HCT116 (cell line): ENCODE measurements around the gene NDUFC1.

Experiments
- CTCF ChIP-seq, 3 experiments: fragments of 200-600 bp in 1 of 3; sonication (generic) in 1 of 3; IDR thresholded peaks in 2 of 3; conservative IDR thresholded peaks in 1 of 3; 2 replicates each; pipeline ENCODE4 v1.5.1; 2012 to 2017; ENCODE audit warnings: low read depth in 2 of 3, low read length in 2 of 3, antibody characterized with exemption in 1 of 3, borderline replicate concordance in 1 of 3, control low read depth in 1 of 3, mild to moderate bottlenecking in 1 of 3, mixed read lengths in 1 of 3, mixed run types in 1 of 3, moderate library complexity in 1 of 3; ENCODE audit not compliant: insufficient read depth in 1 of 3
- EZH2 ChIP-seq: fragments of 200-600 bp; sonication (generic); IDR thresholded peaks from 2 replicates; pipeline ENCODE4 v1.6.1; 2017; ENCODE audit warnings: antibody characterized with exemption, mixed run types
- MAX ChIP-seq: IDR thresholded peaks from 2 replicates; pipeline ENCODE4 v1.6.1; 2012
- POLR2A ChIP-seq: IDR thresholded peaks from 2 replicates; pipeline ENCODE4 v1.7.0; 2011; ENCODE audit warnings: borderline replicate concordance; ENCODE audit not compliant: insufficient read depth, insufficient read length; ENCODE audit errors: extremely low read depth
- POLR2AphosphoS5 ChIP-seq: IDR thresholded peaks from 2 replicates; pipeline ENCODE4 v1.6.1; 2011; ENCODE audit warnings: mild to moderate bottlenecking, low read depth, low read length, moderate library complexity
- RAD21 ChIP-seq: IDR thresholded peaks from 2 replicates; pipeline ENCODE4 v1.6.1; 2012; ENCODE audit warnings: low read depth, mild to moderate bottlenecking
- SP1 ChIP-seq: IDR thresholded peaks from 2 replicates; pipeline ENCODE4 v1.6.1; 2012; ENCODE audit warnings: low read depth
- SRF ChIP-seq: IDR thresholded peaks from 2 replicates; pipeline ENCODE4 v1.6.1; 2012; ENCODE audit warnings: low read depth
- TCF7L2 ChIP-seq: IDR thresholded peaks from 2 replicates; pipeline ENCODE4 v1.7.0; 2011; ENCODE audit warnings: borderline replicate concordance, inconsistent platforms; ENCODE audit not compliant: insufficient read depth, insufficient read length; ENCODE audit errors: extremely low read depth
- YY1 ChIP-seq: IDR thresholded peaks from 2 replicates; pipeline ENCODE4 v1.6.1; 2011; ENCODE audit warnings: low read length, low read depth, moderate library complexity, mild to moderate bottlenecking; ENCODE audit not compliant: insufficient replicate concordance; ENCODE audit errors: extremely low read depth
- ZFX ChIP-seq: fragments of 450-650 bp; IDR thresholded peaks from 2 replicates; pipeline ENCODE4 v1.6.1; 2017

- no peak for TF ChIP-seq SRF
- TF ChIP-seq CTCF (IDR thresholded peaks at IDR 0.05 in 2 of 3, conservative IDR thresholded peaks at IDR 0.05 in 1 of 3; ENCODE audit: borderline replicate concordance in 1 of 3, insufficient read depth in 1 of 3, low read depth in 2 of 3, low read length in 2 of 3), result no peak
- no peak for TF ChIP-seq POLR2AphosphoS5
- no peak for TF ChIP-seq SP1
- TF ChIP-seq EZH2, result no peak
- no peak for TF ChIP-seq RAD21
- no peak for TF ChIP-seq POLR2A
- no peak for TF ChIP-seq YY1
- no peak for TF ChIP-seq MAX
- no peak for TF ChIP-seq TCF7L2
- no peak for TF ChIP-seq ZFX
Observed at GRCh38 chr4:139282065-139282720, 20.1 kb downstream of the NDUFC1 start.
